Suprapubic skin (tissue), 4 donors: ENCODE results near the gene DUSP3. TPM values are rescaled to one million over a fixed set of nuclear protein-coding genes. Genes with fewer than 3 reads are reported as not detected.

Experiments
- DNase-seq, 2 donors: peaks; one replicate each; pipeline ENCODE4 v3.0.0-alpha.2; 2019; ENCODE audit warnings: low spot score in 2 of 2
- H3K27ac ChIP-seq: fragments of 200-600 bp; sonication (generic); one replicate; pipeline ENCODE4 v1.5.1; 2019
- H3K27me3 ChIP-seq: fragments of 200-600 bp; sonication (generic); one replicate; pipeline ENCODE4 v1.5.1; 2019
- H3K36me3 ChIP-seq: fragments of 200-600 bp; sonication (generic); one replicate; pipeline ENCODE4 v1.5.1; 2019
- H3K4me1 ChIP-seq: fragments of 200-600 bp; sonication (generic); one replicate; pipeline ENCODE4 v1.5.1; 2019
- H3K4me3 ChIP-seq: fragments of 200-600 bp; sonication (generic); one replicate; pipeline ENCODE4 v1.5.1; 2019; ENCODE audit warnings: mild to moderate bottlenecking
- H3K9me3 ChIP-seq: fragments of 200-600 bp; sonication (generic); one replicate; pipeline ENCODE4 v1.5.1; 2019
- CTCF ChIP-seq, 2 donors: fragments of 200-600 bp in 1 of 2; fragments of 450-650 bp in 1 of 2; sonication (generic) in 1 of 2; IDR thresholded peaks; one replicate each; pipeline ENCODE4 v1.5.1; 2016 to 2019; ENCODE audit warnings: antibody characterized with exemption in 2 of 2, mild to moderate bottlenecking in 1 of 2, moderate library complexity in 1 of 2
- EP300 ChIP-seq: sonication (generic); formaldehyde crosslinking; IDR thresholded peaks from one replicate; pipeline ENCODE4 v1.6.1; 2017; ENCODE audit warnings: antibody characterized with exemption
- POLR2A ChIP-seq, 2 donors: fragments of 450-650 bp; IDR thresholded peaks; one replicate each; pipeline ENCODE4 v1.6.1; 2017; ENCODE audit warnings: antibody characterized with exemption in 2 of 2, mild to moderate bottlenecking in 2 of 2, moderate library complexity in 2 of 2
- POLR2AphosphoS5 ChIP-seq, 3 donors: sonication (generic); formaldehyde crosslinking; IDR thresholded peaks; one replicate each; pipeline ENCODE4 v1.6.1; 2017; ENCODE audit warnings: antibody characterized with exemption in 3 of 3
- WGBS: methylation state at CpG from one replicate; pipeline ENCODE4 v1.1.5; 2018; 5-methylcytosine and 5-hydroxymethylcytosine counted together
- total RNA-seq, 4 donors: library from RNA; depleted of rRNA; stranded (reverse); fragments of >200 nt; gene quantifications; one replicate each; pipeline ENCODE4 v1.1.0, GENCODE V29; 2016

DUSP3 gene
- total RNA-seq, 4 donors from 2014 or later, result 34.8 to 48.5 (median 42.7) TPM

- H3K9me3 ChIP-seq, result no peaks in the 10 kb centered on the region
- 94% methylated on average over 4 of the region's 4 CpGs for WGBS
- no peak overlapping the region for H3K4me3 ChIP-seq
- peaks cover 19% of the 10 kb centered on the region for H3K36me3 ChIP-seq
- no peaks in the 10 kb centered on the region for H3K27me3 ChIP-seq
- no peak for TF ChIP-seq CTCF (IDR thresholded peaks at IDR 0.05)
- no peak for TF ChIP-seq EP300
- no peak for TF ChIP-seq POLR2A (IDR thresholded peaks at IDR 0.05)
- TF ChIP-seq POLR2AphosphoS5 (IDR thresholded peaks at IDR 0.05), result no peak
- no peaks in the 10 kb centered on the region for H3K4me1 ChIP-seq
- H3K27ac ChIP-seq, result no peak overlapping the region
- no peak for DNase-seq
These were observed 31.5 kb upstream of the DUSP3 start for GRCh38 chr17:43810226-43810715.

- WGBS, result 95% methylated on average over 5 of the region's 5 CpGs
These were observed 30.3 kb upstream of the DUSP3 start for GRCh38 chr17:43809121-43809520.

GRCh38 chr17:43808076-43808475 lies 29.3 kb upstream of the DUSP3 start:
- no peak overlapping the region for H3K4me3 ChIP-seq
- 97% methylated on average over 4 of the region's 4 CpGs for WGBS
- TF ChIP-seq POLR2A (IDR thresholded peaks at IDR 0.05) (no peak), EP300 (no peak), POLR2AphosphoS5 (IDR thresholded peaks at IDR 0.05) (no peak), CTCF (IDR thresholded peaks at IDR 0.05) (no peak)
- no peak for DNase-seq
- H3K36me3 ChIP-seq, result peaks cover 13% of the 10 kb centered on the region
- H3K4me1 ChIP-seq, result no peaks in the 10 kb centered on the region
- H3K9me3 ChIP-seq, result no peaks in the 10 kb centered on the region
- no peak overlapping the region for H3K27ac ChIP-seq
- H3K27me3 ChIP-seq, result no peaks in the 10 kb centered on the region

More at GRCh38 chr17:43809121-43809520, 30.3 kb upstream of the DUSP3 start:
- no peaks in the 10 kb centered on the region for H3K4me1 ChIP-seq
- H3K27me3 ChIP-seq, result no peaks in the 10 kb centered on the region
- H3K4me3 ChIP-seq, result no peak overlapping the region
- H3K27ac ChIP-seq, result no peak overlapping the region
- no peak for DNase-seq
- H3K9me3 ChIP-seq, result no peaks in the 10 kb centered on the region
- TF ChIP-seq CTCF (IDR thresholded peaks at IDR 0.05) (no peak), POLR2A (IDR thresholded peaks at IDR 0.05) (no peak), EP300 (no peak), POLR2AphosphoS5 (IDR thresholded peaks at IDR 0.05) (no peak)
- peaks cover 17% of the 10 kb centered on the region for H3K36me3 ChIP-seq

- Histone ChIP-seq H3K27me3 (no peaks in the 10 kb centered on the region), H3K4me3 (no peak overlapping the region), H3K9me3 (no peaks in the 10 kb centered on the region), H3K4me1 (no peaks in the 10 kb centered on the region), H3K36me3 (peaks cover 13% of the 10 kb centered on the region), H3K27ac (no peak overlapping the region)
- no peak for DNase-seq
- TF ChIP-seq EP300, result no peak
- TF ChIP-seq POLR2AphosphoS5 (IDR thresholded peaks at IDR 0.05), result no peak
- TF ChIP-seq CTCF (IDR thresholded peaks at IDR 0.05), result no peak
- no peak for TF ChIP-seq POLR2A (IDR thresholded peaks at IDR 0.05)
These were observed 26.3 kb upstream of the DUSP3 start for GRCh38 chr17:43805117-43805516.

- H3K4me3 ChIP-seq, result no peak overlapping the region
- TF ChIP-seq POLR2A (IDR thresholded peaks at IDR 0.05) (no peak), POLR2AphosphoS5 (IDR thresholded peaks at IDR 0.05) (no peak), EP300 (no peak), CTCF (IDR thresholded peaks at IDR 0.05) (no peak)
- 73% methylated on average over 4 of the region's 4 CpGs for WGBS
- H3K27ac ChIP-seq, result no peak overlapping the region
- DNase-seq, result no peak
- no peaks in the 10 kb centered on the region for H3K4me1 ChIP-seq
- H3K9me3 ChIP-seq, result no peaks in the 10 kb centered on the region
- H3K27me3 ChIP-seq, result no peaks in the 10 kb centered on the region
- peaks cover 13% of the 10 kb centered on the region for H3K36me3 ChIP-seq
These were observed 25.0 kb upstream of the DUSP3 start for GRCh38 chr17:43803758-43804157.
